GM18951 (cell line): ENCODE results near the gene C5orf46.

Experiments
- POLR2A ChIP-seq: IDR thresholded peaks from 4 replicates; pipeline ENCODE4 v1.6.1; 2011; ENCODE audit warnings: mild to moderate bottlenecking; ENCODE audit not compliant: insufficient read length, insufficient read depth; ENCODE audit errors: extremely low read depth
- in situ Hi-C: fragments of 300-500 bp; cut with MboI; formaldehyde crosslinking; loops from one replicate; pipeline ENCODE4 v1.12.0; 2022; ENCODE audit warnings: low sequenced_read_pairs, mixed read lengths, inconsistent platforms; ENCODE audit not compliant: unreplicated experiment

C5orf46 gene

DNA sequence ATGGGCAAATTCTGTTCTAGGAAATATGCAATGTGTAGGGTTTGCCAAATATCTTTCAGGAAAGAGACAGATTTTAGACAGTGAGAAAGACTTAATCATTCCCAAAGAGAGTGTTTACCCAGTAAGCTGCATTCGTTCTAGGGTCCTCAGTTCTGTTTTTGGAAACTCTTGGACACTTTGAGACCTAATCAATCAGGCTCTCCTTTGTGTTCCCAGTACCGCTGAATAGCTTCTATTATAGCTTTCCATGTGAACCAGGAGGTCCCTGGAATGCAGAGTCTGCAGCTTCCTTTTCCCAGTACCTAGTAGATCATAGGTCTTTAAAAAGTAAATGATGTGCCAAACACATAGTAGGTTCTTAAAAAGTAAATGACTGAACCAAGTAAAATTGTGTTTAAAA lies 63.5 kb downstream of the C5orf46 start:
- in situ Hi-C loops, result no loop called here
- no peak for TF ChIP-seq POLR2A
